Ishikawa (cell line): ENCODE results near the gene SRD5A1.

Experiments
- CEBPB ChIP-seq: IDR thresholded peaks from 2 replicates; pipeline ENCODE4 v1.6.1; 2012
- CREB1 ChIP-seq: IDR thresholded peaks from 2 replicates; pipeline ENCODE4 v1.6.1; 2012; ENCODE audit warnings: low read depth
- EGR1 ChIP-seq: IDR thresholded peaks from 2 replicates; pipeline ENCODE4 v1.6.1; 2012
- EP300 ChIP-seq: IDR thresholded peaks from 2 replicates; pipeline ENCODE4 v1.6.1; 2012; ENCODE audit warnings: borderline replicate concordance
- FOXM1 ChIP-seq: IDR thresholded peaks from 2 replicates; pipeline ENCODE4 v1.6.1; 2012; ENCODE audit warnings: low read depth, borderline replicate concordance
- MAX ChIP-seq: IDR thresholded peaks from 2 replicates; pipeline ENCODE4 v1.6.1; 2012
- NFIC ChIP-seq: IDR thresholded peaks from 2 replicates; pipeline ENCODE4 v1.6.1; 2012
- RAD21 ChIP-seq: IDR thresholded peaks from 2 replicates; pipeline ENCODE4 v1.6.1; 2012; ENCODE audit warnings: low read depth
- REST ChIP-seq: IDR thresholded peaks from 2 replicates; pipeline ENCODE4 v1.6.1; 2012; ENCODE audit warnings: low read depth, mild to moderate bottlenecking
- TAF1 ChIP-seq: IDR thresholded peaks from 2 replicates; pipeline ENCODE4 v1.6.1; 2012; ENCODE audit warnings: low read depth, mild to moderate bottlenecking
- TCF12 ChIP-seq: IDR thresholded peaks from 2 replicates; pipeline ENCODE4 v1.6.1; 2012; ENCODE audit warnings: low read depth
- TEAD4 ChIP-seq: IDR thresholded peaks from 2 replicates; pipeline ENCODE4 v1.6.1; 2012
- USF1 ChIP-seq: IDR thresholded peaks from 2 replicates; pipeline ENCODE4 v1.6.1; 2012
- YY1 ChIP-seq: IDR thresholded peaks from 2 replicates; pipeline ENCODE4 v1.6.1; 2012; ENCODE audit warnings: low read depth
- ZBTB7A ChIP-seq: IDR thresholded peaks from 2 replicates; pipeline ENCODE4 v1.6.1; 2012; ENCODE audit warnings: low read depth

Gene SRD5A1

GRCh38 chr5:6715271-6715670 lies 82.0 kb downstream of the SRD5A1 start:
- TF ChIP-seq RAD21 (no peak), MAX (no peak), CEBPB (no peak), TAF1 (no peak), EP300 (no peak), TEAD4 (no peak), YY1 (no peak), CREB1 (no peak), TCF12 (no peak)

- no peak for TF ChIP-seq TAF1
Observed at GRCh38 chr5:6715758-6716628, 82.8 kb downstream of the SRD5A1 start.

GRCh38 chr5:6716629-6717149 lies 83.4 kb downstream of the SRD5A1 start:
- TF ChIP-seq TAF1 (no peak), TCF12 (no peak), CREB1 (no peak), NFIC (no peak), YY1 (no peak), RAD21 (no peak), TEAD4 (no peak), EP300 (no peak), EGR1 (no peak), MAX (no peak), USF1 (no peak), FOXM1 (no peak), CEBPB (no peak)

- TF ChIP-seq RAD21 (no peak), ZBTB7A (no peak), TAF1 (no peak), EP300 (no peak), FOXM1 (no peak), REST (no peak)
Observed at GRCh38 chr5:6717247-6717646, 84.0 kb downstream of the SRD5A1 start.

GRCh38 chr5:6717687-6718086 lies 84.4 kb downstream of the SRD5A1 start:
- no peak for TF ChIP-seq TCF12
- TF ChIP-seq RAD21 = no peak
- no peak for TF ChIP-seq CEBPB
- no peak for TF ChIP-seq CREB1
- TF ChIP-seq ZBTB7A = no peak
- TF ChIP-seq NFIC = no peak
- no peak for TF ChIP-seq EGR1
- no peak for TF ChIP-seq FOXM1
- no peak for TF ChIP-seq TEAD4
- TF ChIP-seq TAF1 = no peak
- no peak for TF ChIP-seq YY1
- no peak for TF ChIP-seq MAX
- no peak for TF ChIP-seq EP300

GRCh38 chr5:6718161-6718681 lies 85.0 kb downstream of the SRD5A1 start:
- TF ChIP-seq USF1 (no peak), CEBPB (no peak)

- no peak for TF ChIP-seq YY1
- no peak for TF ChIP-seq FOXM1
- TF ChIP-seq TAF1 = no peak
Observed at GRCh38 chr5:6718718-6719117, 85.5 kb downstream of the SRD5A1 start.
